ENCODE measurements around the gene BCKDHA.
"Not testable (repeated sequence)": the region's sequence is repeated elsewhere in the genome, so short reads cannot be mapped to it uniquely, and the experiment has no call there.

Gene BCKDHA

DNA sequence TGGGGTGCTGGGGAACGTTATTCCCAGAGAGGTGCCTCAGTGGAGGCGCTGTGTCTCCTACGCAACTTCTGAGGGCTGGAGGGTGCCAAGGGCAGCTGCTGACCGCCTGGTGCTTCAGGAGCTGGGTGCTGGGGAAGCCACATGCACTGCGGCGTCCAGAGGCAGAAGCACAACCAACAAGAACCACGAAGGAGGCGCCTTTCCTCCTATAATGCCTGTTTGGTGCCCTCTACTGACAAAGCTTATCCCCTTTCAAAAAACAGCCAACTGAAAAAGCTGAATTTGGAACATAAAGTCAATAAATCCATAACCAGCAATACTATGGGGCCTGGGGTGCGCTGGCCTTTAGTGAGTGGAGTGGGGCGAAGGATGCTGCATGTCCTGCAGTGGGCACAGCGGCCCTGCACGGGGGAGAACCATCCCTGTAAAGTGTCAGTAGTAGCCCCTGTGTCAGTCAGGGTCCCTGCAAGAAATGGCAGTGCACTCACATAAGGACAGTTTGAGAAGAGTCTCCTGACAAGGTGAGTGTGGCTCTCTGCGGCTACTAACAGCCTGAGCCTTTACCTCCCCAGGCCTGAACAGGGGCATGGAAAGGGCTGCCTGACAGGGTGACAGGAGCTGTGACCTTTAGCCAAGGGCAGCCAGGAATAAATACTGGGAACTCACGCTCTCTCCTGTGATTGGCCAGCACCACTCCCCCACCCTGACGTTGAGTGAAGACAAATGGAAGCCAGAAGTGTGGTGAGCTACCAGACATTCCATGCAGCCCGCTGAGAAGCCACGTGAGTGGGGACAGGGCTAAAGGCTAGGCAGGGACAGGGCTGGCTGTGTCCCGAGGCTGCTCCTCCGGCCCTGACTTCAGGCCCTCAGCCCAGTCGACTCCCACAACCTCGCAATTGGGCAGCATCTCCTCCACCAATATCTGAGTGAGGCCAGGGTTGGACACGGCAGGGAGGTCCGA is 34.1 kb downstream of the BCKDHA start:
- TF ChIP-seq, protein P1, sequence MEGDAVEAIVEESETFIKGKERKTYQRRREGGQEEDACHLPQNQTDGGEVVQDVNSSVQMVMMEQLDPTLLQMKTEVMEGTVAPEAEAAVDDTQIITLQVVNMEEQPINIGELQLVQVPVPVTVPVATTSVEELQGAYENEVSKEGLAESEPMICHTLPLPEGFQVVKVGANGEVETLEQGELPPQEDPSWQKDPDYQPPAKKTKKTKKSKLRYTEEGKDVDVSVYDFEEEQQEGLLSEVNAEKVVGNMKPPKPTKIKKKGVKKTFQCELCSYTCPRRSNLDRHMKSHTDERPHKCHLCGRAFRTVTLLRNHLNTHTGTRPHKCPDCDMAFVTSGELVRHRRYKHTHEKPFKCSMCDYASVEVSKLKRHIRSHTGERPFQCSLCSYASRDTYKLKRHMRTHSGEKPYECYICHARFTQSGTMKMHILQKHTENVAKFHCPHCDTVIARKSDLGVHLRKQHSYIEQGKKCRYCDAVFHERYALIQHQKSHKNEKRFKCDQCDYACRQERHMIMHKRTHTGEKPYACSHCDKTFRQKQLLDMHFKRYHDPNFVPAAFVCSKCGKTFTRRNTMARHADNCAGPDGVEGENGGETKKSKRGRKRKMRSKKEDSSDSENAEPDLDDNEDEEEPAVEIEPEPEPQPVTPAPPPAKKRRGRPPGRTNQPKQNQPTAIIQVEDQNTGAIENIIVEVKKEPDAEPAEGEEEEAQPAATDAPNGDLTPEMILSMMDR (conservative IDR thresholded peaks at IDR 0.05; ENCODE audit: low read depth, low read length), result peak; percentile 48
- no peak overlapping the region for H3K4me3 ChIP-seq (ENCODE audit: low read length)
- DNase-seq (ENCODE audit: low read depth), result no peak

DNA sequence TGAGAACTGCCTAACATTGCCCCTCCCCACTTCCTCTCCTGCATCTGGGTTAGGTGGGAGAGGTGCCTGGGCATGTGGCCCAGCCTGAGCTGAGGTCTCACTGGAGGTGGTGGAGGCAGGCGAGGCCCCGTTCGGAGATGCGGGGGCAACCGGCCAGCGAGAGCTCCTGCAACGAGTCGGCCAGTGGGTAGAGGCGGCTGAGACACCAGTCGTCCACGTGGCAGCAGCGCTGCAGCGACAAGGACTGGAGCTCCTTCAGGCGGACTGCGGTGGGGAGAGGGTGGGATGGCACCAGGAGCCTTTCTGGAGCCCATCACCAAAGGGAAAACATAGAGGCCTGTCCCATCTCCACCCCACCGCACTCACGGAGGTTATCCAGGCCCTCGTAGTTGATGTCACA is 35.6 kb downstream of the BCKDHA start:
- TF ChIP-seq, protein P1 (conservative IDR thresholded peaks at IDR 0.05; ENCODE audit: low read depth, low read length), result no peak
- no peak overlapping the region for H3K4me3 ChIP-seq (ENCODE audit: low read length)
- DNase-seq (ENCODE audit: low read depth), result no peak

GRCh38 chr19:41434450-41434849 is 36.8 kb downstream of the BCKDHA start:
- TF ChIP-seq, protein P1 (conservative IDR thresholded peaks at IDR 0.05; ENCODE audit: low read depth, low read length), result no peak
- no peak for DNase-seq (ENCODE audit: low read depth)
- H3K4me3 ChIP-seq (ENCODE audit: low read length), result no peak overlapping the region

GRCh38 chr19:41435376-41435775 is 37.8 kb downstream of the BCKDHA start:
- H3K4me3 ChIP-seq (ENCODE audit: low read length); DNase-seq (ENCODE audit: low read depth): not testable (repeated sequence)

DNA sequence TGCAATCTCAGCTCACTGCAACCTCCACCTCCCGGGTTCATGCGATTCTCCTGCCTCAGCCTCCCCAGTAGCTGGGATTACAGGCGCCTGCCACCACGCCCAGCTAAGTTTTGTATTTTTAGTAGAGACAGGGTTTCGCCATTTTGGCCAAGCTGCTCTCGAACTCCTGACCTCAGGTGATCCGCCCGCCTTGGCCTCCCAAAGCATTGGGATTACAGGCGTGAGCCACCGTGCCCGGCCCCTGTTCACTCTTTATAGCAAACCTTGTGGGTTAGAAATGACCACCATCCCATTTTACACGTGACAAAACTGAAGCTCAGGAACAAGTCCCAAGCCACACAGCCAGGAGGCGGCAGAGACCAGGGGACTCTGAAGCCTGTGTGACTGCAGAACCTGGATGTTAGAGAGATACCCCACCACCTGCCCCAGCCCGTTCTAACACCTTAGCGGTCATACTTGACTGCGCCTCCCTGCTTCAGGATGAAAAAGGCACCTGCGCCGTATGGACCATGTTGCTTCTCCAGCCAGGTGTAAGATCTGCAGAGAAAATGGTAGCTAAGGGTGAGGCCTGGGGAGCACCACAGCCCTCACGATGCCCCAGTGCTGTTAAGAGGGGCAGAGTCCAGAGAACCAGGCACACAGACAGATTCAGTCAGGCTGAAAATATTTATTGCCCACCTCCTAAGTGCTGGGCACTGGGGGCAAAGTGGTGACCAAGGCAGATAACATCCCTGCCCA is 38.5 kb downstream of the BCKDHA start:
- DNase-seq (ENCODE audit: low read depth), result no peak
- TF ChIP-seq, protein P1 (conservative IDR thresholded peaks at IDR 0.05; ENCODE audit: low read depth, low read length), result no peak
- H3K4me3 ChIP-seq (ENCODE audit: low read length), result no peak overlapping the region

DNA sequence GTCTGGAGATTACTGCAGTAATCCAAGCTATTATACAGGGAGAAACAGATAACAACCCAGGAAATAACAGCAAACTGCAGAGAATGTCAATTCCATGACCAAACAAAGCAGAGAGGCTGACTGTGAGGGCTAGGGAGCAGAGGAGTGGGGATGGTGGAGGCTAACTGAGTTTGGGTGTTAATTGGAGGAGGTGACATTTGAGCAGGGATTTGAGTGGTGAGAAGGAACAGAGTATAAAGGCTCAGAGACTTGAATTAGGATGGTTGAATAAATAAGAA is 39.0 kb downstream of the BCKDHA start:
- TF ChIP-seq, protein P1 (conservative IDR thresholded peaks at IDR 0.05; ENCODE audit: low read depth, low read length), result no peak

DNA sequence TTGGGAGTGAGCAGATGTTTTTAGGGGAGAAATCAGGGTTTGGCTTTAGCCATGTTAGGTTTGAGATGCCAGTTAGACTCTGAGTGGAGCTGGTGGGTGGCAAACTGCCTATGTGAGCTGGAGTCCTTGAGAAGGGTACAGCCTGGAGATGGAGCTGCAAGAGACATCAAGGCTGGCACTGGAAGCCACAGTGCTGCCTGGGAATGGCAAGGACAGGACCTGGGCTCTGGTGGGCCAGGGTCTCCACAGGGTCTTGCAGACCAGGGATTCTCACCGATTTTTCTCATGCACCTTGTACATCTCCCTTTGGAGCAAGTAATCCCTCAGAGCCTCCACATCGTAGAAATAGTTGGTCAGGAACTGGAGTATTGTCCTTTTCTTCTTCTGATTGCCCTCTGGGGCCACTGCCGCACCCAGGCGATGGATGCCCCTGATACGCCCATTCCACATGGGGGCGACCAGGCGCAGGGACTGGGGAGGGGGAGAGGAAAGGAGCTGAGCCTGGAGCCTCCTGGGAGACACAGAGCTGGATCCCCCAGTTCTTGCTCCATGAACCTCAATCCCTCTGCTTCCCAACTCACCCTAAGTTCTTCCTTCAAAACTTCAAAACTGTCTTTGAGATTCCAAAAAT is 40.4 kb downstream of the BCKDHA start:
- DNase-seq (ENCODE audit: low read depth), result no peak
- H3K4me3 ChIP-seq (ENCODE audit: low read length), result no peak overlapping the region
- TF ChIP-seq, protein P1 (conservative IDR thresholded peaks at IDR 0.05; ENCODE audit: low read depth, low read length), result no peak

More for the DNA sequence above, 39.0 kb downstream of the BCKDHA start:
- DNase-seq (ENCODE audit: low read depth), result no peak
- no peak overlapping the region for H3K4me3 ChIP-seq (ENCODE audit: low read length)

Data from retinal pigment epithelial cell (primary cell).